HG02642 (cell line): ENCODE results near the gene CYTH4.
"Not testable (repeated sequence)": the region's sequence is repeated elsewhere in the genome, so short reads cannot be mapped to it uniquely, and the experiment has no call there.

ENCODE experiments used
- ATAC-seq: cut with Tn5 transposase; IDR thresholded peaks from one replicate; pipeline ENCODE4 v1.9.1; 2021; ENCODE audit warnings: mild to moderate bottlenecking; ENCODE audit not compliant: unreplicated experiment, poor library complexity

CYTH4 gene

DNA sequence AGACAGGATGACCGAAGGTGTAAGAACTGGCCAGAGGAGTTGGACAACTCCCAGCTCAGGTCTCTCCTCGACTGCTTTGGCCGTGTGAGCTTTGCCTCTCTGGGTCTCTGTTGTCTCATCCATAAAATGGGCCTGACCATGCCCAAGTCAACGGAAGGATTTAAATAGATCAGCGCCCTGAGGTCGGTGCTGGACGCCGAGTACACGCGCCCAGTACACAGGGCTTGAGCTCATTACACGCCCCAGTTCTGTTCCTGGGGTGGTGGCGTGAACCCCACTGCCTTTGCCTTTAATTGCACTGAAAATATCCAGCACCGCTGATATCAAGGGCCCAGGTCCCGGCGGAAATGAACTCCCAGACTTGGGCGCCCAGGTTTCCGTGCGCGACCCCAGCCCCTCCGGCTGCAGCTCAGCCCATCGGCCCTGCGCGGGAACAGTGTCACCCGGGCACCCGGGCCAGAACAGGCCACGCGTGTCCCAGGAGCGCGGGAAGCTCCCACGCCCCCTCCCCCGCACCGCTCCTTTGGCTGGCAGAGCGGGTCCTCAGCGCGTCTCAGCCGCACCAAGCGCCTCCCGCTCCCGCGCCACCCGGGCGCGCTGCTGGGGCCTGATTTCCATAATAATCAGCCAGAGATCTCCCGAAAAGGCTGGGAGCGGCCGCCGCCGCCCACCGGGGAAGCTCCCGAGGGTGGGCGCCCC is 42.2 kb downstream of the CYTH4 start:
- ATAC-seq = no peak

DNA sequence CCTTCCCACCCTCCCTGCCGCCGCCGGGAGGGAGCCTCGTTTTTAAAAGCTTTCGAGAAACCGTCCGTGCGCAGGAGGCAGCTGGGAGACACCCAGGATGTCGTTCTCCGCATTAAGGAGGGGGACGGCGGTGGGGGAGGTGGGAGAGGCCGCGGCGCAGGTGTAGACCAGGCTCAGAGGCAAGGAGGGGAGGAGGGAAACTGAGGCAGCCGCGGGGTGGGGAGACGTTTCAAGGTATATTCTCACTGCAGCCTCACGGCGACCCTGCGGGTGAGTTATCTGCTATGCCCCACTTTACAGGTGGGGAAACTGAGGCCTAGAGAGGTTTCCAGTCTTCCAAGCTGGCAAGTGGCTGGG is 42.7 kb downstream of the CYTH4 start:
- no peak for ATAC-seq

DNA sequence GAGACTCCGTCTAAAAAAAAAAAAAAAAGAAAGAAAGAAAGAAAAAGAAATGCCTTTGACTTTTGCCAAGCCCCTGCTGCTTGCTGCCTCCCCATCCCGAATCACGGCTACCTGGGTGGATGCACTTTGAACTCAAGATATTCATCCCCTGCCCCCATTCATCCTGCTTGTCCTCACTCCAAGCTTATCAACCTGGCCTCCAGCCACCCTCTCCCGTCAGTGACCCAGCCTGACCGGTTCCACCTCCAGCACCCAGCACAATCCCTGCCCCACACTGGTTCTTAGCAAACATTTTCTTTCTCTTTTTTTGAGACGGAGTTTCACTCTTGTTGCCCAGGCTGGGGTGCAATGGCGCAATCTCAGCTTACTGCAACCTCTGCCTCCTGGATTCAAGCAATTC is 44.4 kb downstream of the CYTH4 start:
- no peak for ATAC-seq

DNA sequence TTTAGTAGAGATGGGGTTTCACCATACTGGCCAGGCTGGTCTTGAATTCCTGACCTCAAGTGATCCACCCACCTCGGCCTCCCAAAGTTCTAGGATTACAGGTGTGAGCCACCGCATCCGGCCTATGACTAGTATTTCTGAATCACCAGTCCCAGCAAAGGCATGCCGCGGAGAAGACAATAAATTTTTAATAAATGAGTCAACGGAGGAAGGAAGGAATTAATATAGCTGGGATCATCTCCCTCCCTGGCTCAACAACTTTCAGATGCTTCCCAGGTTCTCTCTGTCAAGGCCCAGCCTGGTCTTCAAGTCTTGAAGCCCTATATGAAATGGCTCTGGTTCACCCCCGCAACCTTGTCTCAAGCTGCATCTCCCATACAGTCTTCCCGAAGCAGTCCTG is 45.7 kb downstream of the CYTH4 start:
- ATAC-seq = no peak

DNA sequence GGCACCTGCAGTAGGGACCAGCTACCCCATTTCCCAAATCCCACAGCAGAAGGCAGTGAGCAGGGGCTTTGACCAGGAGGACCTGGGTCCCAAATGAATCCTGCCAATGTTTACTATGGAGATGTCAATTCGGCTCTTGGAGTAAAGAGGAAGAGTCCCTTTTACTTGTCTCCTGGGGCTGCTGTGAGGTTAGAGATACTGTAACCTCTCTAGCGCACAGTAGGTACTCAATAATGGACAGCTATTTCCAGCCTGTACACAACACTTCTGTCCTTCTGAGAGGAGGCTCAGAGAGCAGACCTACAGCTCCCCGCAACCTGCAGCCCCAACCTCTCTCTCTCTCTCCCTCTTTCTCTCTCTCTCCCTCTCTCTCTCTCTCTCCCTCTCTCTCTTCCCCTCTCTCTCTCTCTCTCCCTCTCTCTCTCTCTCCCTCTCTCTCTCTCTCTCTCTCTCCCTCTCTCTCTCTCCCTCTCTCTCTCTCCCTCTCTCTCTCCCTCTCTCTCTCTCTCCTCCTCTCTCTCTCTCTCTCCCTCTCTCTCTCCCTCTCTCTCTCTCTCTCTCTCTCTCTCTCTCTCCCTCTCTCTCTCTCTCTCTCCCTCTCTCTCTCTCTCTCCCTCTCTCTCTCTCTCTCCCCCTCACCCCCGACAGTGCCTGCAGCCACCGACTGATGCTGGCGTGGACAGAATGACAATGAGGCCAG is 46.4 kb downstream of the CYTH4 start:
- not testable (repeated sequence) for ATAC-seq

DNA sequence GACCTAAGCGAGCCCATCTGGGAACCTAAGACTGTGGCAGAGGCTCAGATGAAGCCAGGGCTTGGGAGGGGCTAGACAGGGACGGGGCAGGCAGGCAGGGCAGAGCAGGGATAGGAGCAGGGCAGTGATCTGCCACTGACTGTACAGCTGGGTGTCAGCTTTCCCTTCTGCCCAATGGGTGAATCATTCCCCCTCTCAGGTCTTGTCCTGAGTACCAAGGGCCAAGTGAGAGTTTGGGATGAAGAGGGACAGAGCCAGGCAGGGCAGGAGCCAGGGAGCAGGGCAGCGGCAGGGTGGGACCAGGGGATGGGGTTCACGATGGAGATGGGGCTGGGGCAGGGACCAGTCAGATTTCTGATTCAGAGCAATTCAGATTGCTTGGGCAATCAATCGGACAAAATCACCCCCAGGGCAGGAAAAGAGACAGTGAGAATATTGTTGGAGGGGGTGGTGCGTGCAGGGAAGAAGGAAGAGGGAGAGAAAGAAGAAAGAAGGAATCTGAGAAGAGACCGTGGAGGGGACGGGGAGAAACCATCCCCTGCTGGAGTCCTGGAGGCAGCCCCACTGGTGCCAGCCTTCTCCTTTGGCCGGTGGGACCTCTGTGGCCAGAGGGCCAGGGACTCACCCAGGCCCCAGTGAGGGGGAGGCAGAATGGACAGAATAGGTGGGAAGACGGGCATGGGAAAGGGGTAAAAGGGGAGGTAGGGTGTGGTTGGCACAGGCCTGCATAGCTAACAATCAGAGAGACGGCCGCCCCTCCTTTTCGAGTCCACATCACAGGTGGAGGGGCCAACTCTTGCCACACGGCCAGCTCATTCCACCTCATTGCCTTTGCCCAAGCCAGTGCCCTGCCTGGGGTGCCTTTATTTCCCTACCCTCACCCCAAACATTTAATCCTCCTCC is 47.2 kb downstream of the CYTH4 start:
- ATAC-seq = no peak

DNA sequence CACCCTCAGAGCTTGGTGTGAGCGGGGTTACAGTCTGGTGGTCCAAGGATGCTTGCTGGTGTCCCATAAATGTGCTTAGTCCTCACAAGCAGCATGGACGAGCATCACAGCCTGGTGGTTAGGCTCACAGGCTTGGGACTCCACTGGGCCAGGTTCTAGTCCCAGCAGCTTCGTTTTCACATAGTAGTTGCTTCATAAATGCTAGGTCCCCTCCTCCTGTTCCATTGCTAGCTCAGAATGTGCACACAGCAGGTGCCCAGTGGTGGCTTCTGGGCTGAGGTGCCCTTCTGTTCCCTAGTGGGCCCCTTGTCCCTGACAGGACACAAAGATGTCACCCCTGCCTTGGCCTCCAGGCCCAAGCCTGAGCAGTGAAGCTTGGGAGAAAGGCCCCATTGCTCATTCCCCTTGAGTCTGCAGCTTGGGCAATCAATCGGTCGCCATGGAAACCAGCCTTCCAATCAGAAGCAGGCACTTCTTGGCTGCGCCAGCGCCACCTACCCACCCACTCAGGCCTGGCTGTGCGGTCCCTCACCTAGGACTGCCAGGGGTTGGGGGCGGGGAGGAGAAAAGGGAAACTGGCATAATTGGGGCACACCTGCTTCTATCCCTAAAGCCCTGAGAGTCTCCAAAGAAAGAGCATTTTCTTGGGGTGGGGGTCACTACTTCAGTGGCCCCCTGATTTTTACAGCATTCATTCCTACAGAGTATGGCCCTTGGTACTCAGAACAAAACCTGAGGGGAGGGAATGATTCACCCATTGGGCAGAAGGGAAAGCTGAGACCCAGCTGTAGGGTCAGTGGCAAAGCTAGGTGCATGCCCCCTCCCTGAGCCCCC is 48.1 kb downstream of the CYTH4 start:
- no peak for ATAC-seq

DNA sequence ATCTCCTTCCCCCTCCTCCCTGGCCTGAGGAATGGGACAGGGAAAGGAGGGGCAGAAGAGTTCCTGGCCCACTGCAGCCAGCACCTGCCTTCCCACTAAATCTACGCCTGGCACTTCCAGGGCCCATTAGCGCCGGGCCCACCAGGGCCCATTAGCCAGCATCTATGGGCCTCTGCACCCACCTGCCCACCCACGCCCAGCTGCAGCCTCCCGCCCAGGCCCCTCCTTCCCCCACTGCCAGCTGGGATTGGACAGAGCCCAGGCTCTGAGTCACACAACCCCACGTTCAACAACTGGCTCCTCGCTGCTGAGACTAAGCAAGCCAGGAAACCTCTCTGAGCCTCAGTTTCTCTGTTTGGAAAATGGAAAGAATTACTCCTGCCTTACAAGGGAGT is 48.7 kb downstream of the CYTH4 start:
- ATAC-seq = no peak

DNA sequence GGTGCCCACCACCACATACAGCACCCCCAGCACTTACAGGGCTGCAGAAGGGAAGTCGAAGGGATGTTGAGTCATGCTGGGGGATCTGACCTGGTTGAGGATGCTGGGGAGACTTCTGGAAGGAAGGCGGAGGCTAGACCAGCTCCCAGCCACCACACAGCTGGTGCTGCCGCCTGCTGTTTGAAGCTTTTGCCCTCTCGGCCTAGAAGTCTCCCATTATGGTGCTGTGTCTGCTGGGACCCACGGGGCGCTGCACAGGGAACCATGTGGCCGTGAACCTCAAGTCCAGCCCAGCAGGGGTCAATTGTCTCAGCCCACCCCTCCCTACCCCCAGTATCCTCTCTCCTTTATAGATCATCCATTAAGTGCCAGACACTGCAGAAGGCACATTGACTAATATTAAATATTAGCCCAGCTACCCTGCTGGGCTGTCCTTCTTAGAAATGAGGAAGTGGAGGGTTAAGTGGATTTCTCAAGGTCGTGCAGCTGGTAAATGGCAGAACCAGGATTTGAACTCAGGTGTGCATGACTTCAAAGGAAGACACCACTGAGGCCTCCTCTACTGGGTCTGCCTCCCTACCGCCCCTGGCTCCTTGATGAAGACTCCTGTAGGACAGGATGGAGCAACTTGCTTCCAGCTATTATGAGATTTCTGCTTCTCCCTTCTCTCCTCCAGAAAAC is 49.7 kb downstream of the CYTH4 start:
- ATAC-seq = no peak

DNA sequence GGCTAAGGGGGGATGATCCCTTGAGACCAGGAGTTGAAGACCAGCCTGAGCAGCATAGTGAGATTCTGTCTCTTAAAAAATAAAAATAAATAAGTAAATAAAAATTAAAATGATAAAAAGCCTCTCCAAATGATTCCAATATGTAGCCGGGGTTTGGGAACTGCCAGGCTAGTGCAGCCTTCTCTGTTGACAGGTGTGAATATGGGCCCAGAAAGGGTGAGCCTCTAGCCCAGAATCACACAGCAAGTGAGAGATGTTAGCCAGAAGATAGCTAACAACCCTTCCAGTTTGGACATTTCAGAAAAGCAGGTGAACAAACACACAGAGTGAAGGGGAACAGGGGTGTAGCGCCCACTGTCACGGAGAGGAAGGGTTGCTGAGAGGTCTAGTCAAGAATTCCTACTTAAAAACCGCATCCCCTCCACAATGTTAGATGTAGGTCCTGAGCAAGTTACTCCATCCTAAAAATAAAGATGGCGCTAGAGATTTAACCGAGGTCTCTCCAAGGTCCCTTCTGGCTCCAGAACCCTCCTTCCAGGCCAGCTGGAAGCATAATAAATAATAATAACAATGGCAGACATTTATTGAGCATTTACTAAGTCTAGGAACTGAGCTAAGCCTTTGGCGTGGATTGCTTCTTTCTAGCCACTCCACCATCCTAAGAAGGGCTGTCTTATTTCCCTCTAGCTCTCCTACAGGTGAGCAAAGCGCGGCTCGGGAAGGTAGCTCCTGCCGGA is 51.6 kb downstream of the CYTH4 start:
- ATAC-seq = no peak

DNA sequence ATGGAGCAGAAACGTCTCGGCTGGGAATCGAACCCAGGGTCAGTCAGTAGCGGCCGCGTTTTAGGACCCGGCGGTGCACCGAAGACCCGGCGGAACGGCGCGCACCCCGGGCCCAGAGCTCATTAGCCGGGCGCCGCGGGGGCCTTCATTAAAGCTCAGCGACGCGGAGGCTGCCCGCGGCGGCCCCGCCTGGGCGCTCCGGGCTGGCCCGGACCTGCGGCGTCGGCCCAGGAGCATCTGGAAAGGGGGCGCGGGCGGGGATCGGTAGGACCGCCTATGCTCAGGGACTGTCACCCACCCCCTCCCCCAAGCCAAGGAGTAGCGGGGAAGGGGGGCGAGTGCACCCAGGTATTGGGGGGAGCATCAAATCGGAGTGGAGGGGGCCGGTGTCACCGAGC is 52.2 kb downstream of the CYTH4 start:
- no peak for ATAC-seq

DNA sequence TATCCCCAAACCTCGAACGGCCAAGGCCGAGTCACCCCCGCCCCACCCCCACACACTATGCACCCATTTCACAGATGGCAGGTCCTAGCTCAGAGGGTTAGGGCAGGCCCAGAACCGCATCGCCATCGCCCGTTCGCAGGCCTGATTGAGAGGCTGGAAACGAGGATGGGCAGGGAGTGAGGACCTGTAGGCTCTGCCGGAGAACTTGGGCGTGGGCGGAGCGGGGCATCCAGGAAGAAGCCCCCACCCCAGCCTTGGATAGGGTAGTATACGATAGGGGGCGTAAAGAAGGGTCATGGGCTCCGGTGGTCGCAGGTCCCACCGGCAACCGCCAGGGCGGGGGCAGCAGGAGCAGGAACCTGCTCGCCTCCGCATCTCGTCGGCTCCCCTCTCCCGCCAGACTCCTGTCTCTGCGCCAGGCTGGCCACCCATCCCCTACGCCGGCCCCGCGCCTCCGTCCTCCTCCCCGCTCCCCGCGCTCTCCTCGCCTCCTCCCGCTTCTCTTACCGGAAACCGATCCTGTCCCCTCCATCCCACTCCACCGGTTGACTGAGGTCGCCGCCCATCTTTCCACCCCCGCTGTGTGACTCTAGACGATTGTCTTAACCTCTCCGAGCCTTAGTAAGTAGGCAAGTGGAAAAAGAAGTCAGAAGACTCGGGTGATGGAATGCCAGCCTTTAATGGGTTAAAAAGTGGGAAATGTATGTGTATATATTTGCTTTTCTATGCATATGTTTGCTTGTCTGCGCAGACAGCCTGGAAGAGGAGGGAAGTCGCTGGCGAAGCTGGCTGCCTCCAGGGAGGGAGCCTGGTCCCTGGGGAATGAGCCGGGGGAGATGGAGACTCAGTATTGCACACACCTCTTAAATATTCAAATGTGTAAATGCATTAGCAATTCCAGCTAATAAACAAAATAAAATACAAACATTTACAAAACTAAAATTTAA is 52.8 kb downstream of the CYTH4 start:
- ATAC-seq = no peak

DNA sequence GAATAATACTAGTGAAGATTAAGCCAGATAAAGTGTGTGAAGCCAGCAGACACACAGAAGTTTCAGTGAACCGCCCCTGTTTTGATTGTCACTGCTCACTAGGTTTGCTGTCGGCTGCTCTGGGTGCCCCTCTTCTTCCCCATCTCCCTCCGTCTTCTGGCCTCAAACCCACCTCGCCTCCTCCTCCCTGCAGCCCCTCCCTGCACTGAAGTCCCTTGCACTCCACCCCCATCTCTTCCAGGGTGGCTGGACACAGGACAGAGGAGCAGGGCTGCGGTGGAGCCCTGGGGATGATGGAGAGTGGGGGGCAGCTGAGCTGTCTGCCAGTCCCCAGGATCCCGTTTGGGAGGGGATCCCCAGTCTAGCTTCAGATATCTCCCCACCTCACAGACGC is 53.5 kb downstream of the CYTH4 start:
- no peak for ATAC-seq

DNA sequence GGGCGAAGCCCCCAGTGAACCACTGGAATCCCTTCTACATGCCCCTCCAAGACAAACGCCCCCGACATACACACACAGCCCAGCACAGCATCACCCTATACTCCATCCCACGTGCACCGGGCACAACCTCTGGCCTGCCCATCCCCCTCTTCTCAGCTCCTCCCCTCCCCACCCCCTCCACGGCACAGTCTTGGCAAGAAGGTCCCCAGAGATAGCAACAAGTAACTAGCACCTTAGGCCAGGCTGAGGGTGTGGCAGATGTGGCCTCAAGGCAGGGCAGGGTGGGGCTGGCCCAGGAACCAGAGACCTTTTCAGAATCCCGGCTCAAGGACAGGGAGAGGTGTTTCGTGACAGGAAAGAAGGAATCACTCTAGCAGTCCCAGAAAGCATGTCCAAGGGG is 54.3 kb downstream of the CYTH4 start:
- no peak for ATAC-seq

DNA sequence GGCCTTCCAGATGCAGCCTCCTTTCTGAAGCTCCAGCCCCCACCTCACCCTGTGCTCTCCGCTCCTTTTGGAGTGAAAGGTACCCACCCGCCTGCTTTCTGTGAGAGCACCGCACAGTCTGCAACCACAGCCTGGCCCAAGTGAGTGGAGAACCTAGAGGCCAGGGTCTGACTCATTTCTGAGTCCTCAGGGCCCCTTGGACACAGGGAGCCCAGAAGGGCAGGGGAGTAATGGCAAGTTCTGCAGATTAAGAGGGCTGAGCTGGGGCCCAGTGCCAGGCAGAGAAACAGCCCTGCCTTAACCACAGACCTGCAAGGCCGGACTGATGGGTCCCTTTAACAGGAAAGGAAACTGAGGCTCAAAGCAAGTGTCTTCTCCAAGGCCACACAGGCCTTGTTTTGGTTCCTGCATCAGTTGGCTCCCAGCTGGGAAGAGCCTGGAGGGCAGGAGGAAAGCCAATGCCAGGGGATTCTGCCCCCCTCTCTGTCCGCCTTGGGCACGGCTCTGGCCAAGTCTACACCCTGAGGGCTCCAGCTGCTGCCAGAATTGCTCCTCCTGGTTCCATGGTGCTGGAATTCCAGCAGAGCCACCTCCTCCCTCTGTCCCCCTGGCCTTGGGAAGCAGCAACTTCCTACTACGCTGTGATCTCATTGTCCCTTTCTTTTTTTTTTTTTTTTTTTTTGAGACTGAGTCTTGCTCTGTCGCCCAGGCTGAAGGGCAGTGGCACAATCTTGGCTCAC is 55.1 kb downstream of the CYTH4 start:
- no peak for ATAC-seq

DNA sequence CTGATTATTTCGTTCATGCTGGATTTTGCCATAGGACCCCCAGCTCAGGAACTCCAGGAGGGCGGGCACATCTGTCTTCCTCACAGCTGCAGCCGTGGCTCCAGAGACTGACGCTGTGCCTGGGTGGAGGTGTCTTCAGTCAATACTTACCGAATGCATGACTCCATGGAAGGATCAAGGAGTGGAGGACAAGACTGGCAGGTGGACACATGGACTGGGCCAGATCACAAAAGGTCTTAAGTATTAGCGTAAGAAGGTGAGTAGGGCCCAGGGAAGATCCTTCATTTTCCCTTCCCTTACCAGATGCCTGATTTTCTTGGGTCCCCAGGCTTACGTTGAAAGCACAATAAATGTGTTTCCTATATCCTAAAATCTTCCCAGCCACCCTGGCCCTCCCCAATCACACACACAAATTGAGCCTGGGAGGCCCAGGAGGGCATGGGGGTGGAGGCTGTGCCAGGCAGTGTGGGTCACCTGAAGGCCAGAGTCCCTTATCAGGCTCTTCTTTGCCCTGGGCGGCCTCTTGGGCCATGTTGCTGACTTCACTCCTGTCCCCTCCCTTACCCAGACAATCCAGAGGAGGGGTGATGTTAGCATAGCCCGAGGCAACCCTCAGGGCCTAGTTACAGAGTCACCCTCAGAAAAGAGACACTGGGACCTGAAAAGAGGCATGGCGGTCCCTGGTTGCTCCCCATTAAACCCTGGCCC is 56.4 kb downstream of the CYTH4 start:
- no peak for ATAC-seq
